ENCODE measurements around the gene ARID5B. TPM values are rescaled to one million over a fixed set of nuclear protein-coding genes. Genes with fewer than 3 reads are reported as not detected.
A peak's percentile ranks its signal among the peaks of the same experiment; 100 is the strongest.

ARID5B gene
- total and polyA plus RNA-seq, 2 of the 4 experiments (the other 2 are of a cell fraction), result 41.0 to 125 TPM

- ATAC-seq (ENCODE audit: low read depth) (no peak), DNase-seq (no peak)
- H3K4me1 ChIP-seq (ENCODE audit: control insufficient read depth, insufficient read depth, low read length), result peaks cover 21% of the 10 kb centered on the region
- H3K9ac ChIP-seq (ENCODE audit: low read depth, low read length), result peak overlapping the region; percentile 45; the same call in 1 of the 2 replicates
- H3K79me1 ChIP-seq (ENCODE audit: low read depth in 1 of 2, low read length in 2 of 2), result peaks cover 7 to 53% of the 10 kb centered on the region in 2 experiments; a peak in 3 of 4 replicates
- 0 out of 2 replicates have a peak overlapping the region, but pooled peaks have one; percentile 0 for H4K5ac ChIP-seq (ENCODE audit: low read depth, low read length)
- H3K56ac ChIP-seq (ENCODE audit: extremely low read depth, insufficient read depth, low read length), result peak overlapping the region; percentile 67
- TF ChIP-seq CEBPB (IDR thresholded peaks at IDR 0.05; ENCODE audit: low read depth, low read length) (no peak), SMC3 (IDR thresholded peaks at IDR 0.05; ENCODE audit: low read depth, low read length) (no peak)
- H2AK9ac ChIP-seq (replicated peaks; ENCODE audit: low read depth, low read length, poor library complexity), result no peak overlapping the region
- no peak overlapping the region for H2AFZ ChIP-seq (replicated peaks; ENCODE audit: low read length, poor library complexity)
- H3K27me3 ChIP-seq (ENCODE audit: control insufficient read depth, insufficient read depth, low read length), result no peaks in the 10 kb centered on the region
- dilution Hi-C loops (cut with HindIII; ENCODE audit: low sequenced_read_pairs, unreplicated experiment), result no loop called here
- CTCF ChIA-PET, result interaction anchor here (1.9 to 2.2 kb wide), 2 partner anchors 9 to 12 kb away, joined by 4 to 10 read pairs; no protein-coding TSS in a partner anchor
- H2AK5ac ChIP-seq (ENCODE audit: low read depth, low read length), result peak overlapping the region; percentile 28
- peak overlapping the region; percentile 61 for H3K14ac ChIP-seq (replicated peaks; ENCODE audit: low read depth, low read length)
- H3K4ac ChIP-seq (ENCODE audit: low read depth, low read length), result peak overlapping the region; percentile 92
- peak overlapping the region; percentile 3 for H3K18ac ChIP-seq (ENCODE audit: low read depth, low read length)
- peak overlapping the region; percentile 65 for H2BK5ac ChIP-seq (ENCODE audit: low read depth, low read length, poor library complexity, severe bottlenecking)
- peak overlapping the region; percentile 1 to 72; a peak in 2 of 4 replicates for H4K8ac ChIP-seq (ENCODE audit: low read depth in 2 of 2, low read length in 2 of 2)
- in situ Hi-C loops (cut with MboI; ENCODE audit: low sequenced_read_pairs), result loop anchor here (25.0 kb wide), 3 partner anchors 539 to 1236 kb away; partner anchors contain the start of genes ADO and EGR2
- H2BK15ac ChIP-seq (ENCODE audit: low read depth, low read length), result peak overlapping the region; percentile 83; the same call in 1 of the 3 replicates
- POLR2A ChIA-PET (ENCODE audit: unreplicated experiment), result interaction anchor here (0.7 to 1.5 kb wide), 3 partner anchors 14 to 195 kb away, joined by 3 to 6 read pairs (median 4); no protein-coding TSS in a partner anchor
- H2BK120ac ChIP-seq (ENCODE audit: low read depth, low read length), result peak overlapping the region; percentile 80
- peak overlapping the region; percentile 93 for H4K91ac ChIP-seq (ENCODE audit: insufficient read depth, low read depth, low read length)
- intact Hi-C loops (cut with micrococcal nuclease), result loop anchor here (2.0 to 10.0 kb wide), 5 partner anchors 56 to 1084 kb away; partner anchors contain the start of genes ADO and ARID5B
- no peaks in the 10 kb centered on the region for H3K9me3 ChIP-seq (ENCODE audit: control insufficient read depth, insufficient read depth, low read length)
- WGBS, 2 experiments (ENCODE audit: extremely low coverage in 2 of 2, insufficient read length in 1 of 2), result 60% methylated on average over 1 of the region's 5 CpGs; no CpG with 5 or more reads in 1 of the 2 experiments
- peak overlapping the region; percentile 43; the same call in 1 of the 2 replicates for H3K27ac ChIP-seq (ENCODE audit: insufficient read depth, low read length)
- peaks cover 25% of the 10 kb centered on the region for H3K36me3 ChIP-seq (ENCODE audit: control insufficient read depth, insufficient read depth, low read length)
- H4K20me1 ChIP-seq (ENCODE audit: insufficient read depth, low read length), result peaks cover 25% of the 10 kb centered on the region
- peak overlapping the region; percentile 62; the same call in 1 of the 2 replicates for H3K4me3 ChIP-seq (ENCODE audit: insufficient read depth, low read depth, low read length)
- BruUV-seq (replicated peaks), result TSS peak; percentile 7
- H3K23ac ChIP-seq (ENCODE audit: low read depth, low read length), result peak overlapping the region; percentile 25; the same call in 1 of the 2 replicates
- peak overlapping the region; percentile 33 for H3K4me2 ChIP-seq (ENCODE audit: low read depth, low read length)
- H2BK20ac ChIP-seq (ENCODE audit: low read depth, low read length), result peak overlapping the region; percentile 70
- H3K9me1 ChIP-seq (ENCODE audit: insufficient read depth, low read length), result peaks cover 27% of the 10 kb centered on the region
Measured at GRCh38 chr10:62048470-62048869, 147.0 kb downstream of the ARID5B start.
